SKM-1 (cell line): Measurements from ENCODE around the gene FBN1.
A peak's percentile ranks its signal among the peaks of the same experiment; 100 is the strongest.

Source experiments
- DNase-seq: peaks from one replicate; lab custom pipeline; 2025; ENCODE audit not compliant: unreplicated experiment; lab: John Stamatoyannopoulos, UW

The FBN1 gene

DNA sequence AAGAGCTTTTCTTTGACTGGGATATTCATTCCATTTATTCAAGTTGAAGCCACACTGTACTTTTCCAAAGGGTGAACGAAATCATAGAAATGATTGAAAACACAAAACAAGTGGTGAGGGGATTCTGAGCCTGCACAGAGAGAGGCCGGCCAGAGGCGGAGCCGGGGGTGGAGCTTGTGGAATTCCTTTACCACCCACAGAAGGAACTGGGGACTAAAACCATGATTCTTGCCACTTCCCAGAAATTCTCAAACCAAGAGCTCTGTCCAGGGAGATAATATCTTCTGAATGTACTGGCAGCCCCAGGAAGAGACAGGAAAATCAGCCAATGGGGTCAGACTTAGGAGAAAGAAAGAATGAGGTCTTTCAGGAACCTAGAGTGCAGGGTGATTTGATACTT, 20.8 kb downstream of the FBN1 start:
- DNase-seq, result no peak

DNA sequence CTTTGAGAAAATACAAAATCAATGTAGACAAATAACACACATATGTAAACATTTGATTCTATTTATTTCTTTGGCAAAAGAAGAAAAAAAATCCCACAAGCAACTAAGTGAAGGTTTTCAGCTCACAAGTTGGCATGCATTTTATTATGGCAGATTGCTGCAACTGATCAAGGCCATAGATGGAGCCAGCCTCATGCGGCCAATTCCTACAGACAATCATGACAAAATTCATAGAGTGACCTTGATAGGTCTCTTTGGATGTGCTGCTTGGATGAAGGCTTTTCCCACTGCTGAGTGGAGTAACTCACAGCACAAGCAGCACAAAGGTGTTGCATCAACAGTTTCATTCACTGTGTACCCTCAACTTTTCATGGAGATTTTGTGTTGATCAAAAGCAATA, 22.1 kb downstream of the FBN1 start:
- DNase-seq, result no peak

DNA sequence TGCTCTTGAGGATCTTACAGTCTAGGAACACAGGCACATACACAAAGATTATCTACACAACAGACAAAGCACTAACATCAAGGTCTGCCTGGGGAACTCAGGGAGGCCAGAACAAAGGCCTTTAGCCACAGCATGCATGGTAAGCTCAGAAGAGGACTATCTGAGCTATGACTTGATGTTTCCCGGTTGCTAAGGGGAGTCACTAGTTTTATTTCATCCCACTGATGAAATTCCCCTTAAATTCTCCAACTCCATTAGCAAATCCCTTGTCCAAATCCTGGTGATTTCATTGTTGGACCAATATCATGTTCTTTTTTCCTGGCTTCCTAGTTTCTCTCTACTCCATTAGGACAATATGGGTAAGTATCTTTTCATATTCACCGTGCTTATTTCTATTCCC, 23.3 kb downstream of the FBN1 start:
- DNase-seq, result no peak

DNA sequence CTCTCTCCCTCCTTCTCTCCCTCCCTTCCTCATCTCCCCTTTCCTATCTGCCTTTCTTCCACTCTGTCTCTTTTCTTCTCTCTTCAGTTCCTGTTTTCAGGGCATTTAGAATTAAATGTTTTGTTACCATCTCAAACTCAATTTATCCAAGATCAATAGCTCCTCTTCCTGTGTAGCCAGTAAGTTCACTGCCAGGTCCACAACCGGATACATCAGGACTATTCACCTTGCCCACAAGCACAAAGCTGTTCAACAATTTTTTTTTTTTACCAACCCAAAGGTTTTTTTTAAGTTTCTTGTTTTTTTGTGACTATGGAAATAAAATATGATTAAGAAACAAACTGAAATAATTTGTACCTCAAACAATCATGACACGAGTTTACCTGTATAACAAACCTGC, 26.1 kb downstream of the FBN1 start:
- no peak for DNase-seq

DNA sequence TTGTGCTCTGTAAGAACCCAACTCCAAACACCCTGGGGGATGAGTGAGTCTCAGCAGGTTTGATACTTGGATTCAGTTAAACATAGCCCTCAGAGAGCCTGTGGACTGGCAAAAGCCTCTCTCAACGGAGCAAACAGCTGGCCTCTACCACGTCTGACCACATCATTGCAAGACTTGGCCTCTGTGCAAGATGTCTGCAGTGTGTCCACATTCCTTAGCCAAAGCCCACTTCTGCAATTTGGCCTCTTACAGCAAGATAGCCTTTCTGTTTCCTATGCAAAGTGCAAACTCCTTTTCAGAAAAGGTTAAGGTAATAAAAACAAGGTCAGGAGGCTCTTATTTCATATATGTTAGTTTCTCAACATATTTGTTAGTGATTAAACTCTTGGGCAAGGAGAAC, 27.9 kb downstream of the FBN1 start:
- peak; percentile 94 for DNase-seq

DNA sequence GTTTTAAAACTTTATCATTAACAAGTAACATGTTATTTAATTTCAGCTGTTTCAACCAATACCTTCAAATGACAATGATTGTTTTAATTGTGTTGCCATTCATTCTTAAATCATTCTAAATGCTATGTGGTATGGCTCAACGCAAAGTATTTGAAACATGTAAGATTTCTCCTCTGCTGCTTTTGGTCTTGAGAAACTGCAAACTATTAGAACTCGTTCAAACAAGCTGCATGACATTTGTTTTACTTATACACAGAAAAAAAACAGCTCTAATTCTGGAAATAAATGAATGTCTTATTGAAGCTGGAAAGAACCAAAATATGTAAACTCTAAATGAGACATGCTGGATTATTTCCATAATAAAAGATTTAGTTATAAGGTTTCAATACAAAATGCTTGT, 29.3 kb downstream of the FBN1 start:
- no peak for DNase-seq

DNA sequence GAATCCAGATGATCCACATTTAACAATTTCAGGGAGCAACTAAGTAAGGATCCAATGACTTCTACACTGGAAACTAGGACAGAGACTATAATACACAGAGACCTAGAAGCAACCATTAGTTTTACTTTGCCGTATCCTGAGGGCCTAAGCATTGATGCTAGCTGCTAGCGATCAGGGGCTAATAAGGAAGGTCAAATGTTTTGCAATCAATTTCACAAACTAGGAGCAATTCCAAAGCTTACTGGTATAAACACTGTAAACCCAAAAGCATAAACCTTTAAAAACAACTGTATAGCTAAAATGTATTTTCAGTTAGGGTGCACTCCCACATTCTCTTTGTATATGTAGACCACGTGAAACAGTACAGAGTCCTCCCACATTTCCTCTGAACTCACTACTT, 31.5 kb downstream of the FBN1 start:
- no peak for DNase-seq

DNA sequence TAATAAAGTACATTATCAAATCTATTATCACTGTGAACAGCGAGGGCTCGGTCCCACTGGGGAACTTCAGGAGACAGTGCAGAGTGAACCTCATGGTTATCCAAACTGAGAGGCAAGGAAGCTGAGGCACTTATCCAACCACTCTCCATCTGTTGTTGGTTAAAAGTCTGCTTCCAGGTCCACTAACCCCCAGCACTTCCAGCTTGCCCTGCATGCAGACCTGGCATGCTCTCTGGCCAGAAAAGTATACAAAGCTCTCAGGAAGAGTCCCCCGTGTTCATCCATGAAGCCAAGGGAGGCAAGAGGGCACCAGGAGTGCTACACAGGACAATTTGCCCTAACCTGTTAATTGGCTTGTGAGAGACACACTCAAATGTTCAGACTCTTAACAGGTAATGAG, 36.0 kb downstream of the FBN1 start:
- no peak for DNase-seq

DNA sequence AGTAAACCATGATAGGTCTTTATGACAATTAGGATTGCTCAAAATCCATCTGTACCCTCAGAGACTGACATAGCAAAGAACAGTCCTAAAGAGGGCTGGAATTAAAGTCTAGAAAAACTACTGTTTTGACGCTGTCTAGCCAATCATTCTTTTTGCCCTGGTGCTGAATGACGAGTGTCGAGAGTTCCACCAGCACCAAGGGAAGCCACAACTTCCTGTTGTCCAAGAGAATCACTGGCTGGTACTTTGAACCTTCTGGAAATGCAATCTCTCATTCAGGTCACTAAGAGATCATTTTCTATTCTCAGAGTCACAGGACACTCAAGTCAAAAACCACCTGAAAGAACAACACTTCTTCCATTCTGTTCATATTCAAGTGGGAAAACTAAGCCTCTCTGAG, 37.7 kb downstream of the FBN1 start:
- DNase-seq, result no peak

DNA sequence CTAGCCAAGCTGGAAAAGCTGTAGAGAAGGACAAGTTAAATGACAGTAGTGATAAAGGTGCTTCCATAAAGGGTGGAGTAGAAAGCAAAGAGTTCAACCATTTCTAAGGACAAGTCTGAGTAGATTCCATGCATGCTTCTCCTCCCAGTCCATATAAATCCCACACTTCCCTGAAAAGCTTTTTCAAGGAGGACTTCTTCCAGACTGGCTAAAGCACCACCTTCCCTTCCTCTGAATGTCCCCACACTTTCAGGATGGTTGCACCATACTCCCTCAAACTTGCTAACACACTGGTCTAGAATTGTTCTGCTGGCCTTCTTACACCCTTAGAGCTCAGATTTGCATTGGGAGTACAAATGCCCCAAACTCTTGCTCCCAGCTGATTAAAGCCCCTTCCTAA, 40.9 kb downstream of the FBN1 start:
- DNase-seq, result no peak

DNA sequence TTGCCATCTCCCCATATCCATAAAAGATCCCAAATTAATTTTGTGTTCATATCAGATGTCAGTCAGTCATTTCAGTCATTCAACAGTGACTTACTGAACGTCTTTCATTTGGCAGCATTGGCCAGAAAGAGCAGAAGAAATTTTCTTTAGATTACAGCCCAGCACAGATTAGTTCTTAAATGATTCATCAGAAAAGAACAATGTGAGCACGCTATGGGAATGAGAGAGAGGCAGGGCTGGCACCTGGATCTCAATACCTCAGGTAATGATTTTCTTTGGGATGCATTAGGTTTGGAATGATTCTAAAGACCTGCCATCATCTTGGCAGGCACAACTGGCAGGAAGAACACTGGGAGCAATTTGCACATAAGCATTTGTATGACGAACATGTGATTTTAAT, 41.6 kb downstream of the FBN1 start:
- DNase-seq, result no peak

DNA sequence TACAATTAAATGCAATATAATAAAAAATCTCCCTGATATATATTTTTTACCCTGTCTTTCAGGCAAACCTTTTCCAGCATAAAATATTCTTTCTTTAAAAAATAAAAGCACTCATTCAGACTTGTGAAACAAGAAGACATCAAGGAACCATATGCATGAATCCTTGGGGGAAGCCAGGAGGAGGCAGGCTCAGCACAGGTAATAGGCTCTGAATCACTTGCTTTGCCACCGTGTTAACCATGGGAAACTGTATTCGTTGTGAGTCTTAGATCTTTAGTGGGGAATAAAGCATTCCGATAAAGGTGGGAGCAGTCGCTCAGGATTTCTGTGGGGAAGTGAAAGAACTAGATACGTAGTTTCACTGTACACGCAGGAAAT, 42.4 kb downstream of the FBN1 start:
- DNase-seq, result no peak

DNA sequence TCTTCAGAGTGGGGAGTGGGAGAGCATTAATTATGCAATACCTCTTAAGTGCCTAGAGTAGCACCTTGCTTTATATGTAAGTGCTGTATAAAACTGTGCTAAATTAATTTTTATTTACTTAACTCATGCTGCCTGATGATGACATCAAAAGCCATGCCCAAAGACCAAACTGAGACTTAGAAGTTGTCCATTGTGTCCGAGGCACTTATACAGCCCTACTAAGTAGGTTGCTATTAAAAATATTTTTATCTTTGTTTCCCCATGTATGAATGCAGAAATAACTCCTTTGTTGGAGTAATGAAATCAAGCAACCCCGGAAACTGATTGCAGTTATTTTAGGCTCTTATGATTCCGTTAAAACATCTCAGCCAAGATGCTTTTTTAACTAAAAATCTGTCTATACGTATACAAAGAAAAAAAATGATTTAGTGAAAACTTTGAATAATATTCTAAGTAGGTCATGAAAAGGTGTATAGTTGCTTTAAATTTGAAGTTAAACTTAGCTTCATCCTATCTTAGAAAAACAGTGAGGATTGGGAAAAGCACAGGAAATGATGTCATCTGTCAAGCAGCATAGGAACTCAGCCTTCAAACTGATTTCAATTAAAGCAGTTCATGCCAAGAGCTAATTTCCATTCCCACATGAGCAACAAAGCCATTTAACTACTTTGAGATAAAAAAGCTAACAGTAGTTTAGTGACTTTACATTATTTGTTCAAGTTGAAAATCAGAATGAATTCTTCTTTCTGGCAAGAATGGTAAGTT, 43.0 kb downstream of the FBN1 start:
- DNase-seq, result no peak

DNA sequence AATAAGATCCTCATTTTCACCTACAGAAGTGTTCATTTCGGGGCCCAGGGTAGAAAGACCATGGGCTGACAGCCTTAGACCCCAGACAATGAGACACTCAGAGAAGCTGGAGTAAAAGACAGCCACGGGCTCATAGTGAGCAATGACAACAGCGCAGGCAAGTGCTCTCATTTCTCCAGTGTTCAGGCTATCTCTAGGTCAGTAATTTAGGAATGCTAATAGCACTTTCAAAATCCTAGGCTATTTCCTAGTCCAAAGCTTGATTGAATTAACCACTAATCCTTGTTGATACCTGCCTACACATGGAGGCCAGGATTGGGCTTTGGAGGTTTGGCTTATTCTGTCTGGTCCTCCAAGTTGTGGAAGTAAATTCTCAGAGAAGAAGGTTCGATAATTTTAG, 44.4 kb downstream of the FBN1 start:
- DNase-seq, result no peak

DNA sequence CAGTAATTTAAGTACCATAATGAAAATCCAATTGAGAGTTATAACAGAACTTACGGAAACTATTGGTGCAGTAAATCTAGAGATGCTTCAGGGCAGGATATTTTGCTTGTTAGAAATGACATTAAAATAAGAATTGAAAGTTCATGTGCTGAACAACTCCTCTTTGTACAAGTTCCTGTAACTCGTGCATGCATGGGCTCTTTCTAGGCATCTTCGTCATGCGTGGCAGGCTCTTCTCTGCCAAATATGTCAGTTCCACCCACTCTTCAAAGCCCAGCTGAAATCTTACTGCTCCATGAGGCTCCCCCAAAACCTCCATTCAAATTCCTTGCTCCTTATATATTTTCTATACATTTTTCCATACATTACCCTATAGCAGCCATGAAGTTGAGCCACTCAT, 48.7 kb downstream of the FBN1 start:
- no peak for DNase-seq

DNA sequence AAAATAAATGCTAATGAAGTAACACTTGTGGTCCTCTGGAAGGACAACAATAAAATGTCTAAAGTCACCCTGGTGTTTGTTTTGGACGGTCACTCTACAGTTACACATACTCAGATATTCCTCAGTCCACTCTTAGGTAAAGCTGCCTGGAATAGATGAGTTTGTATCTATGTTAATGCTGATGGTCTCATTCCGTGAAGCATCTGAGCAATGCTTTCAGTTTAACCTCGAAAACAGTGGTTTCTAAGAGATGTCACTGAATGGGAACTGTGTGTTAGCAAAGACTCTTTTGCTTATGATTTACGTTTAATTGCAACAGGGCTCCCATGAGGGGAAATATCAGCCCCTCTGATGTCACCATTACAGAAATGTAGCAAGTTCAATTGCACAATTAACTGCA, 49.1 kb downstream of the FBN1 start:
- DNase-seq, result no peak

DNA sequence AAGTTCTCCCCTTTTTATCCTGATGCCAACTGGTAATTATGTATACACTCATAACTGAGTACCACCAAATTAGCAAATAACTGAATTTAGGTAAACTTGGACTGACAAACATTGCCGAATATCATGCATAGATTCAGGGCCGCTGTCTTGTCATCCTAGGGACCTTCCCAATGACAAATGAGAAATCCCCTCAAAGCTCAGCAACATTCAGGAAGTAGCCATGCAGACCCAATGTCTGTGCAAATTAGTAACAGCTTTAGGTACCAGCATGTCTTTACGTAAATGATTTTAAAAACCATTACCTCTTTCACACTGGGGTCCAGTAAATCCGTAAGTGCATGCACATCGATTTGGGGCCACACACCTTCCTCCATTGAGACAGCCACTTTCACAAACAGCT, 49.5 kb downstream of the FBN1 start:
- no peak for DNase-seq

DNA sequence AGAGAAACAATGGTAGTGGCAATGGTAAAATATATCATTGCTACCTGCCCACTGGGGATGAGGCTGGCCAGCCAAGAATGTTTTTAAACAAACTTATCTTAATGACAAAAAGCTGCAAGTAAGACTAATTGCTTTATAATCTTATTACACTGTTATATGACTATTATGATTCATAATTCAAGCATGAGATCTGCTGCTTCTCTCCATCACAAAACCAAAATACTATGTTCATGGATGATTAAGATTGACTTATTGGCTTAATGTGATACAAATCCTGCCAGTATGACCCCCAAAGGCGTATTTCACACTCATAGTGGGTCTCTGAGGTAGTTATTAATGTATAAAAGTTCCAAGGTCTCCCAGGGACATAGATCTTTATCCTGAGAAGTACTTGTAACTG, 52.6 kb downstream of the FBN1 start:
- no peak for DNase-seq

DNA sequence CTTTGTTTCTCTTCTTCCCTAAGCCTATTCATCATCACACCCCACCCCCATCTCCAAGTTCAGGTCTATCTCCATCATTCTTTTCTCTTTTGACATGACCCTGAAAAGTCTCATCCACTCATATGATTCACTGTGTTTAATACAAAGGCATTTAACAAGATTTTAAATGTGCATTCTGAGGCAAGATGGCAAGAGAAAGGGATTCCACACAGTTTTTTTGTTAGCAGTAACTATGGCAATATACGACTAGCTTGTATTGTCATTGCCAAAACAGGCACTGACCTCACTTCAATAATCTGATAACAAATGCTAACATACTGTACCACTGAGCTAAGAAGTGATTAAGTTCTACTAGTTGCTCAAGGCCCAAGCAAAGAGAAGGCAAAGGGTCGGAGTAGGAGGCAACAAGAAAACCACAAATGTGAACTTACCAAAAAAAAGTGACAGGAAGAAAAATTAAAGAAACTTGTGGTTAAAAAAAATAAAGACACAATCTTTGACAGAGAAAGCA, 53.2 kb downstream of the FBN1 start:
- no peak for DNase-seq

DNA sequence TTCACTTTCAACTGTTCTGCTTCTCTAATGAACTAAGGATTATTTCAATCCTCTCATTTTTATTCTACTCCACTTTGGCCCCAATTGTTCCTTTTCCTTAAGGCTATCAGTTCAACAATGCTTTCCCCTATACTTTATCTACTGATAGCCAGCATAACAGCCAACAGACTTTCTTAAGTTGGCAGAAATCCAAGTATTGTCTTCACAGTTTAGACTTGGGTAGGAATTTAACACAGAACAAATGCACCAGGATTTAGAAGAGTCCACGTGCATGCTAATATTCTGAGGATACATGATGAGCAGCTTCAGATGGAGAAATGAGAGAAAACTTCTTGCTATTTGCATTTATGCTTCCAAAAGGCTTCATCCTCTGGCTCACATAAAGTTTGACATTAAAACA, 54.8 kb downstream of the FBN1 start:
- no peak for DNase-seq

DNA sequence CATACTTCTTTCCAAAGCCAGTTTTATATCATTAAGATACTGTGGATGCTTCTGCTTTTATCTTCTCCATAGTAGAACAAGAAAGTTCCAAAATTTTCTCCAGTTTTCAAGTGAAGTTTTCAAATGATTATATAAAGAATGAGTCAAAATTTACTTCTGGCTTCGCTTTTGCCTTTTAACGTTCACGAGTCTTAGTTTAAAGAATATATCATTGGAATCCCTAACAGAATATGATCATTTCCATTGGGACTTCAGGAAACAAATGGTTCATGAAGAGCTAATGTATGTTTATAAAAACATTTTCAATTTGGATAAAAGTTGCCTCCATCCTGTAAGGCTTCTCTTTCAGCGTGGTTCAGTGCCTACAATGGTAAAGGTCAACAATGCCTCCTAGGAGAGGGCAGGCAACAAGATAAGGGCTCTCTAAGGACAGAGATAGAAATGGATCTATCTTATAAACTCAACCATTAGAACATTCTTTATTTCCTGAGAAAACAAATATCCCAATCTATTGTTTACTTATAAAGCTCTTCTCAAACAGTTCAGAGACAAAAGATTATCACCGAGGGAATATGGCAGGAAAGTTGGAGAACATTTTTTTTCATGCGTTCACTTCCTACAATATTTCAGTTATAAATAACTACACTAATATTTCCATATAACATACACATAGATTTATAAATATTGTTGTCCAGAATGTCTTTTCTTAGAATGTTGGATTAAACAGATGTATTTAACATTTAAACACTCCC, 60.5 kb downstream of the FBN1 start:
- DNase-seq, result no peak

DNA sequence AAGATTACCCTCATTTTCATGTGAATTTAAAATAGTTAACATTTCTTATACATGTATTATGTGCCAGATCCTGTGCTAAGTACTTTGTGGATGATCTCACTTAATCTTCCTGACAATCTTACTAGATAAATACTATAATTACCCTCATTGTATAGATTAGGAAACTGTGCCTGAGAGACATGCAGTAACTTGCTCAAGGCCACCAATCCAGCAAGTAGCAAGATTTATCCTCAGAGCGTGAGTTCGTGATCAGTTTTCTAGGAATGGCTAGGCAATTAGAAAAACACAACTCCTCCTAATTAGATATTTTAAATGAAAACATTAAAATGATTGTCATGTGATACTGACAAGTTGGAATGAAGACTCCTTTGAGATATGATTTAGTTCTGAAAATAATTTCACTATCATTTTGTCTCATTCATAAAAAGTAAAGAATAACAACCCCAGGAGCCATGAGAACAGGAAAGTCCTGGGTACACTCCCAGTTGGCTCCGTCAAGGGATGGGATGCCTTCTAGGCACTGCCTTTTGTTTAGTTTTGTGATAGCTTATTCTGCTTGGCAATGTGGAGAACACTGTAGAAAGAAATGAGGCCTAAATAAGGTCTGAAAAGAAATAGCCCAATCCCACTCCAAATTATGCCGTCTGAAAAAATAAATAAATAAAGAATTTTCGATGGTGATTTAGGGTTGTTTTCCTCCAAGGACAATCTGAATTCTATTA, 61.3 kb downstream of the FBN1 start:
- no peak for DNase-seq
